ENCODE results near the gene HIVEP1. TPM values are rescaled to one million over a fixed set of nuclear protein-coding genes. Genes with fewer than 3 reads are reported as not detected.

Gene HIVEP1
- total RNA-seq, 2 experiments from 2014 or later = 22.1 to 22.6 TPM

GRCh38 chr6:12083302-12083701, 71.2 kb downstream of the HIVEP1 start:
- no TSS peak for BruUV-seq (replicated peaks)
- Histone ChIP-seq H4K20me1 (ENCODE audit: insufficient read depth, low read length) (peaks cover 6% of the 10 kb centered on the region), H3K4me2 (ENCODE audit: low read length) (no peak overlapping the region), H3K36me3 (ENCODE audit: insufficient read depth, low read length) (no peaks in the 10 kb centered on the region), H3K9me3 (ENCODE audit: low read length) (no peaks in the 10 kb centered on the region), H2AFZ (ENCODE audit: low read length) (no peak overlapping the region), H3K27ac (ENCODE audit: low read depth, low read length, poor library complexity, severe bottlenecking) (no peak overlapping the region), H3K9me2 (ENCODE audit: insufficient read depth, low read length) (no peaks in the 10 kb centered on the region), H3K4me3 (ENCODE audit: low read depth, low read length, poor library complexity, severe bottlenecking) (no peak overlapping the region), H3K79me2 (ENCODE audit: insufficient read depth, low read depth, low read length) (peaks cover 6% of the 10 kb centered on the region; the same call in 1 of the 2 replicates), H3K4me1 (ENCODE audit: insufficient read depth, low read length, poor library complexity, severe bottlenecking) (peaks cover 13% of the 10 kb centered on the region)
- ChIA-PET POLR2A (no interaction called here), CTCF (ENCODE audit: unreplicated experiment) (no interaction called here)
- DNase-seq (ENCODE audit: low spot score) = no peak
- intact Hi-C loops (cut with micrococcal nuclease; ENCODE audit: unreplicated experiment) = no loop called here
- TF ChIP-seq, protein P1, sequence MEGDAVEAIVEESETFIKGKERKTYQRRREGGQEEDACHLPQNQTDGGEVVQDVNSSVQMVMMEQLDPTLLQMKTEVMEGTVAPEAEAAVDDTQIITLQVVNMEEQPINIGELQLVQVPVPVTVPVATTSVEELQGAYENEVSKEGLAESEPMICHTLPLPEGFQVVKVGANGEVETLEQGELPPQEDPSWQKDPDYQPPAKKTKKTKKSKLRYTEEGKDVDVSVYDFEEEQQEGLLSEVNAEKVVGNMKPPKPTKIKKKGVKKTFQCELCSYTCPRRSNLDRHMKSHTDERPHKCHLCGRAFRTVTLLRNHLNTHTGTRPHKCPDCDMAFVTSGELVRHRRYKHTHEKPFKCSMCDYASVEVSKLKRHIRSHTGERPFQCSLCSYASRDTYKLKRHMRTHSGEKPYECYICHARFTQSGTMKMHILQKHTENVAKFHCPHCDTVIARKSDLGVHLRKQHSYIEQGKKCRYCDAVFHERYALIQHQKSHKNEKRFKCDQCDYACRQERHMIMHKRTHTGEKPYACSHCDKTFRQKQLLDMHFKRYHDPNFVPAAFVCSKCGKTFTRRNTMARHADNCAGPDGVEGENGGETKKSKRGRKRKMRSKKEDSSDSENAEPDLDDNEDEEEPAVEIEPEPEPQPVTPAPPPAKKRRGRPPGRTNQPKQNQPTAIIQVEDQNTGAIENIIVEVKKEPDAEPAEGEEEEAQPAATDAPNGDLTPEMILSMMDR (conservative IDR thresholded peaks at IDR 0.05; ENCODE audit: low read length) = no peak
- TF ChIP-seq EZH2phosphoT487 (IDR thresholded peaks at IDR 0.05; ENCODE audit: borderline replicate concordance, low read depth, low read length) = no peak

GRCh38 chr6:12083763-12084162, 71.7 kb downstream of the HIVEP1 start:
- H3K79me2 ChIP-seq (ENCODE audit: insufficient read depth, low read depth, low read length) = peaks cover 6% of the 10 kb centered on the region; the same call in 1 of the 2 replicates
- H3K4me1 ChIP-seq (ENCODE audit: insufficient read depth, low read length, poor library complexity, severe bottlenecking) = peaks cover 13% of the 10 kb centered on the region
- H3K9me3 ChIP-seq (ENCODE audit: low read length) = no peaks in the 10 kb centered on the region
- no peak overlapping the region for H2AFZ ChIP-seq (ENCODE audit: low read length)
- no peak for DNase-seq (ENCODE audit: low spot score)
- H3K4me3 ChIP-seq (ENCODE audit: low read depth, low read length, poor library complexity, severe bottlenecking) = no peak overlapping the region
- no peak for TF ChIP-seq EZH2phosphoT487 (IDR thresholded peaks at IDR 0.05; ENCODE audit: borderline replicate concordance, low read depth, low read length)
- TF ChIP-seq, protein P1 (conservative IDR thresholded peaks at IDR 0.05; ENCODE audit: low read length) = no peak
- CTCF ChIA-PET (ENCODE audit: unreplicated experiment) = no interaction called here
- H3K9me2 ChIP-seq (ENCODE audit: insufficient read depth, low read length) = no peaks in the 10 kb centered on the region
- peaks cover 6% of the 10 kb centered on the region for H4K20me1 ChIP-seq (ENCODE audit: insufficient read depth, low read length)
- intact Hi-C loops (cut with micrococcal nuclease; ENCODE audit: unreplicated experiment) = no loop called here
- BruUV-seq (replicated peaks) = no TSS peak
- H3K4me2 ChIP-seq (ENCODE audit: low read length) = no peak overlapping the region
- H3K36me3 ChIP-seq (ENCODE audit: insufficient read depth, low read length) = no peaks in the 10 kb centered on the region
- H3K27ac ChIP-seq (ENCODE audit: low read depth, low read length, poor library complexity, severe bottlenecking) = no peak overlapping the region
- POLR2A ChIA-PET = no interaction called here

- POLR2A ChIA-PET = no interaction called here
- no peak for TF ChIP-seq EZH2phosphoT487 (IDR thresholded peaks at IDR 0.05; ENCODE audit: borderline replicate concordance, low read depth, low read length)
- TF ChIP-seq, protein P1 (conservative IDR thresholded peaks at IDR 0.05; ENCODE audit: low read length) = no peak
- peaks cover 5% of the 10 kb centered on the region for H3K36me3 ChIP-seq (ENCODE audit: insufficient read depth, low read length)
- no peak overlapping the region for H3K4me2 ChIP-seq (ENCODE audit: low read length)
- H3K27ac ChIP-seq (ENCODE audit: low read depth, low read length, poor library complexity, severe bottlenecking) = no peak overlapping the region
- CTCF ChIA-PET (ENCODE audit: unreplicated experiment) = no interaction called here
- peaks cover 6% of the 10 kb centered on the region; the same call in 1 of the 2 replicates for H3K79me2 ChIP-seq (ENCODE audit: insufficient read depth, low read depth, low read length)
- no peak overlapping the region for H3K4me3 ChIP-seq (ENCODE audit: low read depth, low read length, poor library complexity, severe bottlenecking)
- peaks cover 6% of the 10 kb centered on the region for H4K20me1 ChIP-seq (ENCODE audit: insufficient read depth, low read length)
- no peaks in the 10 kb centered on the region for H3K9me3 ChIP-seq (ENCODE audit: low read length)
- intact Hi-C loops (cut with micrococcal nuclease; ENCODE audit: unreplicated experiment) = no loop called here
- DNase-seq (ENCODE audit: low spot score) = no peak
- H3K4me1 ChIP-seq (ENCODE audit: insufficient read depth, low read length, poor library complexity, severe bottlenecking) = peaks cover 13% of the 10 kb centered on the region
- H2AFZ ChIP-seq (ENCODE audit: low read length) = no peak overlapping the region
- no peaks in the 10 kb centered on the region for H3K9me2 ChIP-seq (ENCODE audit: insufficient read depth, low read length)
- BruUV-seq (replicated peaks) = no TSS peak
Measured at GRCh38 chr6:12084681-12085080, 72.6 kb downstream of the HIVEP1 start.
